C4-2B (cell line): ENCODE measurements around the gene SLC27A1.
"Not testable (repeated sequence)": the region's sequence is repeated elsewhere in the genome, so short reads cannot be mapped to it uniquely, and the experiment has no call there.

Source experiments
- H3K27ac ChIP-seq: fragments of 450-650 bp; 2 replicates; pipeline ENCODE4 v1.5.1; 2017
- ZFX ChIP-seq: fragments of 450-650 bp; IDR thresholded peaks from 2 replicates; pipeline ENCODE4 v1.6.1; 2017
- TF ChIP-seq, protein P1 (sequence below): fragments of 450-650 bp; conservative IDR thresholded peaks from 2 replicates; pipeline ENCODE4 v1.5.1; 2017; ENCODE audit warnings: mild to moderate bottlenecking

SLC27A1 gene

DNA sequence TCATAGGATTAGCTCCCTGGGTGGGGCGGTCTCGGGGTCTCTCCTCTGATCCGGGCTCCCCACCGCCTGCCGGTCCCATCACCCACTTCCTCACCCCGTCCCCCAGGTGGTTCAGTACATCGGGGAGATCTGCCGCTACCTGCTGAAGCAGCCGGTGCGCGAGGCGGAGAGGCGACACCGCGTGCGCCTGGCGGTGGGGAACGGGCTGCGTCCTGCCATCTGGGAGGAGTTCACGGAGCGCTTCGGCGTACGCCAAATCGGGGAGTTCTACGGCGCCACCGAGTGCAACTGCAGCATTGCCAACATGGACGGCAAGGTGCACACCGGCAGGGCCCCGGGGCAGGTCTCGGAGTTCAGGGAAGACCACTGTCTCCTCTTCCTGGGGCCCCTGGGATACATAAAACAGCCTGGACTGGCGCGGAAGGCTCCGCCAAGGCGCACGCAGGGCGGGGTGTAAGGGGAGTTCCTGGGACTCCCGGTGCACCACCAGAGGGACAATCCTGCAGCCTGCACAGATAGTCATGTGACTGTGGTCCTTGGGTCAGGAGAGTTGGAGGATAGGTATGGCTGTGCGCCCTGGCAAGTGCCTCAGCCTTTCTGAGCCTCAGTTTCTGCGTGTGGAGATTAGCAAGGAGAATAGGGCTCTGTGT, 26.9 kb downstream of the SLC27A1 start:
- no peak overlapping the region for H3K27ac ChIP-seq
- no peak for TF ChIP-seq ZFX
- TF ChIP-seq, protein P1, sequence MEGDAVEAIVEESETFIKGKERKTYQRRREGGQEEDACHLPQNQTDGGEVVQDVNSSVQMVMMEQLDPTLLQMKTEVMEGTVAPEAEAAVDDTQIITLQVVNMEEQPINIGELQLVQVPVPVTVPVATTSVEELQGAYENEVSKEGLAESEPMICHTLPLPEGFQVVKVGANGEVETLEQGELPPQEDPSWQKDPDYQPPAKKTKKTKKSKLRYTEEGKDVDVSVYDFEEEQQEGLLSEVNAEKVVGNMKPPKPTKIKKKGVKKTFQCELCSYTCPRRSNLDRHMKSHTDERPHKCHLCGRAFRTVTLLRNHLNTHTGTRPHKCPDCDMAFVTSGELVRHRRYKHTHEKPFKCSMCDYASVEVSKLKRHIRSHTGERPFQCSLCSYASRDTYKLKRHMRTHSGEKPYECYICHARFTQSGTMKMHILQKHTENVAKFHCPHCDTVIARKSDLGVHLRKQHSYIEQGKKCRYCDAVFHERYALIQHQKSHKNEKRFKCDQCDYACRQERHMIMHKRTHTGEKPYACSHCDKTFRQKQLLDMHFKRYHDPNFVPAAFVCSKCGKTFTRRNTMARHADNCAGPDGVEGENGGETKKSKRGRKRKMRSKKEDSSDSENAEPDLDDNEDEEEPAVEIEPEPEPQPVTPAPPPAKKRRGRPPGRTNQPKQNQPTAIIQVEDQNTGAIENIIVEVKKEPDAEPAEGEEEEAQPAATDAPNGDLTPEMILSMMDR: no peak

DNA sequence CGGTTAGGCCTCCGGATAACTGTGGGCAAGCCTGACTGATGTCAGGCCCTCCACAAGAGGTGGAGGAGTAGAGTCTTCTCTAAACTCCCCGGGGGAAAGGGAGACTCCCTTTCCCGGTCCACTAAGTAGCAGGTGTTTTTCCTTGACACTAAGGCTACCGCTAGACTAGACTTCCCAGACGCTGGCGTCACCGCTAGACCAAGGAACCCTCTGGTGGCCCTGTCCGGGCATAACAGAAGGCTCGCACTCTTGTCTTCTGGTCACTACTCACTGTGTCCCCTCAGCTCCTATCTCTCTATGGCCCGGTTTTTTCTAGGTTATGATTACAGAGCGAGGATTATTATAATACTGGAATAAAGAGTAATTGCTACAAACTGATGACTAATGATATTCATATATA, 28.7 kb downstream of the SLC27A1 start:
- H3K27ac ChIP-seq: not testable (repeated sequence)

DNA sequence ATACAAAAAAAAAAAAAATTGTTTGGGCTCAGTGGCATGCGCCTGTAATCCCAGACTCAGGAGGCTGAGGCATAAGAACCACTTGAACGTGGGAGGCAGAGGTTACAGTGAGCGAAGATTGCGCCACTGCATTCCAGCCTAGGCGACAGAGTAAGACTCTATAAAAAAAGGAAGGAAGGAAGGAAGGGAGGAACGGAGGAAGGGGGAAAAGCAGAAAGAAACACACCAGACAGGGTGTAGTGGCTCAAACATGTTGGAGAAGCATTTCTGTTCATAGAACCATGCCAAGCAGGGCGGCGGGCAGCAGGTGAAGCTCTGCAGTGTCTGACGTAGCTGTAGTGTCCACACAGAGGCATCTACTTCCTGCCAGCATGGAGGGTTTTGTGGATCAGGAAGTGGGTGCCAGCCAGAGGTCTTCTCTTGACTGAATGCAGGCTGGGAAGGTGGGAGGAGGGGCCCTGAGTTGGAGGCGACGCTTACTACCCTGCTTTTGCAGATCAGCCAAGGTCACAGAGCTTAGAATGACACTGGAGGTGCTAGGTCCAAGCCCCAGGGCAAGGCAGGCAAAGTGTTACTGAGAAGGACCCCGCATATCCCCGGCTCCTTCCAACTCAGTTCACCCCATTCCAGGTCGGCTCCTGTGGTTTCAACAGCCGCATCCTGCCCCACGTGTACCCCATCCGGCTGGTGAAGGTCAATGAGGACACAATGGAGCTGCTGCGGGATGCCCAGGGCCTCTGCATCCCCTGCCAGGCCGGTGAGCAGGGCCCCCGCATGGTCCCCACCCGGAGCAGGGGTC, 29.5 kb downstream of the SLC27A1 start:
- TF ChIP-seq, protein P1: no peak
- no peak for TF ChIP-seq ZFX

GRCh38 chr19:17500447-17501198, 30.3 kb downstream of the SLC27A1 start:
- no peak overlapping the region for H3K27ac ChIP-seq
- TF ChIP-seq, protein P1: no peak
- TF ChIP-seq ZFX: no peak

More for the DNA sequence above, 29.5 kb downstream of the SLC27A1 start:
- H3K27ac ChIP-seq: no peak overlapping the region

DNA sequence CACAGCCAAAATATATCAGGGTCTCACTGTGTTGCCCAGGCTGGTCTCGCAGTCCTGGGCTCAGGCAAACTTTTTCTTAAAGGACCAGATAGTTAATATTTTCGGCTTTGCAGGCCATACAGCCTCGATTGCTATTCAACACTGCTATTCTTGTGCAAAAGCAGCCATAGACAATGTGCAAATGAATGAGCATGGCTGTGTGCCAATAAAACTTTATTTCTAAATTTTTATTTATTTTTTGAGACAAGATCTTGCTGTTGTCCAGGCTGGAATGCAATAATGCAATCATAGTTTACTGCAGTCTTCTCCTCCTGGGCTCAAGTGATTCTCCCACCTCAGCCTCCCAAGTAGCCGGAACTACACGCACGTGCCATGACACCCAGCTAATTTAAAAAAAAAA, 32.9 kb downstream of the SLC27A1 start:
- no peak overlapping the region for H3K27ac ChIP-seq
- TF ChIP-seq ZFX: no peak
- TF ChIP-seq, protein P1: no peak

- TF ChIP-seq ZFX: no peak
- TF ChIP-seq, protein P1: no peak
- no peak overlapping the region for H3K27ac ChIP-seq
Measured at GRCh38 chr19:17504030-17504429, 33.7 kb downstream of the SLC27A1 start.

DNA sequence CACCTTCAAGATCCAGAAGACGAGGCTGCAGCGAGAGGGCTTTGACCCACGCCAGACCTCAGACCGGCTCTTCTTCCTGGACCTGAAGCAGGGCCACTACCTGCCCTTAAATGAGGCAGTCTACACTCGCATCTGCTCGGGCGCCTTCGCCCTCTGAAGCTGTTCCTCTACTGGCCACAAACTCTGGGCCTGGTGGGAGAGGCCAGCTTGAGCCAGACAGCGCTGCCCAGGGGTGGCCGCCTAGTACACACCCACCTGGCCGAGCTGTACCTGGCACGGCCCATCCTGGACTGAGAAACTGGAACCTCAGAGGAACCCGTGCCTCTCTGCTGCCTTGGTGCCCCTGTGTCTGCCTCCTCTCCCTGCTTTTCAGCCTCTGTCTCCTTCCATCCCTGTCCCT, 34.1 kb downstream of the SLC27A1 start:
- TF ChIP-seq, protein P1: no peak
- H3K27ac ChIP-seq: no peak overlapping the region
